IPS-NIHi7 (cell line): Measurements from ENCODE around the gene FAM131A.

Source experiments
- DNase-seq: peaks from one replicate; pipeline ENCODE4 v3.0.0; 2012; ENCODE audit warnings: mixed read lengths; ENCODE audit errors: extremely low spot score

The FAM131A gene

GRCh38 chr3:184377882-184378445 is 40.6 kb downstream of the FAM131A start, which contains the start of gene THPO:
Gene THPO (minus strand): TSS chr3:184378207. CDS start chr3:184376259, 1,948 bp downstream.
- DNase-seq, result peak; percentile 49

GRCh38 chr3:184378651-184379357 is 41.4 kb downstream of the FAM131A start:
- DNase-seq, result no peak

- no peak for DNase-seq
Measured at GRCh38 chr3:184379358-184380184, 42.2 kb downstream of the FAM131A start, which contains the start of gene CHRD. Gene CHRD (plus strand): TSS chr3:184380054. CDS start chr3:184380319, 265 bp downstream.

GRCh38 chr3:184380185-184380626 is 42.8 kb downstream of the FAM131A start:
- DNase-seq, result peak; percentile 84

GRCh38 chr3:184380627-184381260 is 43.3 kb downstream of the FAM131A start:
- no peak for DNase-seq

- DNase-seq, result peak; percentile 63
Measured at GRCh38 chr3:184381261-184382224, 44.1 kb downstream of the FAM131A start.

GRCh38 chr3:184382326-184383032 is 45.1 kb downstream of the FAM131A start:
- DNase-seq, result no peak

GRCh38 chr3:184383033-184383740 is 45.8 kb downstream of the FAM131A start:
- DNase-seq, result no peak

GRCh38 chr3:184384342-184384741 is 46.9 kb downstream of the FAM131A start:
- no peak for DNase-seq

- DNase-seq, result no peak
Measured at GRCh38 chr3:184384856-184385422, 47.5 kb downstream of the FAM131A start.

- DNase-seq, result no peak
Measured at GRCh38 chr3:184386047-184386806, 48.8 kb downstream of the FAM131A start.

GRCh38 chr3:184387174-184387714 is 49.8 kb downstream of the FAM131A start:
- no peak for DNase-seq

- DNase-seq, result no peak
Measured at GRCh38 chr3:184388164-184388935, 51.0 kb downstream of the FAM131A start.

GRCh38 chr3:184388936-184389230 is 51.5 kb downstream of the FAM131A start:
- no peak for DNase-seq

- no peak for DNase-seq
Measured at GRCh38 chr3:184389384-184389783, 52.0 kb downstream of the FAM131A start.

GRCh38 chr3:184389935-184390528 is 52.6 kb downstream of the FAM131A start:
- DNase-seq, result no peak

- DNase-seq, result no peak
Measured at GRCh38 chr3:184391266-184391665, 53.9 kb downstream of the FAM131A start.
